A673 (cell line): ENCODE data around the gene RBM20. TPM values are rescaled to one million over a fixed set of nuclear protein-coding genes. Genes with fewer than 3 reads are reported as not detected.
"Not testable (repeated sequence)": the region's sequence is repeated elsewhere in the genome, so short reads cannot be mapped to it uniquely, and the experiment has no call there.

Source experiments
- BruUV-seq: library from RNA; stranded (reverse); fragments of 400-500 nt; replicated peaks from 2 replicates; lab custom pipeline; 2021; lab: Mats Ljungman, UMichigan
- CTCF ChIA-PET: fragments of 300-600 bp; sonication (Branson Sonifier 250); formaldehyde crosslinking; loops from one replicate; lab custom pipeline; 2022; ENCODE audit warnings: antibody characterized with exemption; lab: Charles Lee
- POLR2A ChIA-PET: fragments of 300-600 bp; sonication (Branson Sonifier 250); formaldehyde crosslinking; loops from one replicate; lab custom pipeline; 2022; ENCODE audit warnings: antibody characterized with exemption; ENCODE audit not compliant: low non-redundant PET; lab: Charles Lee
- DNase-seq: peaks from one replicate; pipeline ENCODE4 v3.0.0-alpha.2; 2015; ENCODE audit warnings: low spot score
- H3K27ac ChIP-seq: fragments of 200-600 bp; sonication (generic); 2 replicates; pipeline ENCODE4 v1.5.1; 2016; ENCODE audit warnings: mixed run types, low read depth, mild to moderate bottlenecking, mixed read lengths, antibody characterized with exemption, low read length; ENCODE audit not compliant: poor library complexity, severe bottlenecking
- H3K27me3 ChIP-seq: fragments of 200-600 bp; sonication (generic); replicated peaks from 2 replicates; pipeline ENCODE4 v1.6.1; 2017; ENCODE audit warnings: mixed run types, low read depth, mild to moderate bottlenecking, mixed read lengths, antibody characterized with exemption, low read length; ENCODE audit not compliant: insufficient read depth, poor library complexity
- H3K36me3 ChIP-seq: fragments of 200-600 bp; sonication (generic); 2 replicates; pipeline ENCODE4 v1.6.1; 2016; ENCODE audit warnings: mixed run types, mild to moderate bottlenecking, mixed read lengths, antibody characterized with exemption, low read length; ENCODE audit not compliant: insufficient read depth, poor library complexity, severe bottlenecking
- H3K4me1 ChIP-seq: fragments of 200-600 bp; sonication (generic); 2 replicates; pipeline ENCODE4 v1.6.1; 2017; ENCODE audit warnings: mixed run types, mild to moderate bottlenecking, mixed read lengths, antibody characterized with exemption, low read length; ENCODE audit not compliant: insufficient read depth, poor library complexity, severe bottlenecking
- H3K4me3 ChIP-seq: fragments of 200-600 bp; sonication (generic); 2 replicates; pipeline ENCODE4 v1.5.1; 2016; ENCODE audit warnings: low read depth, mixed run types, mild to moderate bottlenecking, mixed read lengths, low read length; ENCODE audit not compliant: poor library complexity, severe bottlenecking
- H3K9me3 ChIP-seq: fragments of 200-600 bp; sonication (generic); 2 replicates; pipeline ENCODE4 v1.6.1; 2016; ENCODE audit warnings: mixed run types, low read depth, mild to moderate bottlenecking, mixed read lengths, antibody characterized with exemption, low read length; ENCODE audit not compliant: poor library complexity, severe bottlenecking
- CTCF ChIP-seq: fragments of 300-800, 200-600 bp; sonication (generic); conservative IDR thresholded peaks from 2 replicates; pipeline ENCODE4 v1.5.1; 2017; ENCODE audit warnings: low read depth, mild to moderate bottlenecking, antibody characterized with exemption, low read length, moderate library complexity, mixed read lengths
- EZH2 ChIP-seq: fragments of 200-600 bp; sonication (generic); IDR thresholded peaks from 2 replicates; pipeline ENCODE4 v1.6.1; 2017; ENCODE audit warnings: borderline replicate concordance, low read depth, mild to moderate bottlenecking, mixed read lengths, antibody characterized with exemption, low read length; ENCODE audit not compliant: poor library complexity, severe bottlenecking
- intact Hi-C: fragments of 100-400 bp; cut with micrococcal nuclease; formaldehyde crosslinking; loops from one replicate; pipeline ENCODE4 v1.10.0; 2022; ENCODE audit not compliant: unreplicated experiment
- total RNA-seq: library from RNA; stranded (reverse); gene quantifications from 2 replicates; pipeline ENCODE4 v1.2.3, GENCODE V29; 2021

The RBM20 gene
- total RNA-seq, 1 experiment from 2014 or later: 1.3 TPM

- Histone ChIP-seq H3K27ac (no peak overlapping the region), H3K27me3 (no peaks in the 10 kb centered on the region), H3K4me3 (no peak overlapping the region), H3K9me3 (no peaks in the 10 kb centered on the region), H3K4me1 (peaks cover 12% of the 10 kb centered on the region), H3K36me3 (no peaks in the 10 kb centered on the region)
- ChIA-PET POLR2A (no interaction called here), CTCF (no interaction called here)
- DNase-seq: no peak
- TF ChIP-seq EZH2 (no peak), CTCF (no peak)
- intact Hi-C loops: no loop called here
- no TSS peak for BruUV-seq
These were observed 17.2 kb downstream of the RBM20 start for GRCh38 chr10:110661292-110661691.

GRCh38 chr10:110664483-110665420 is 20.6 kb downstream of the RBM20 start:
- H3K27ac ChIP-seq: no peak overlapping the region
- no peaks in the 10 kb centered on the region for H3K36me3 ChIP-seq
- ChIA-PET CTCF (interaction anchor here (1.7 kb wide), 1 partner anchor 16 kb away, joined by 4 read pairs; no protein-coding TSS in a partner anchor), POLR2A (no interaction called here)
- peak; percentile 79 for DNase-seq
- intact Hi-C loops: no loop called here
- BruUV-seq: no TSS peak
- no peaks in the 10 kb centered on the region for H3K9me3 ChIP-seq
- H3K4me1 ChIP-seq: peaks cover 12% of the 10 kb centered on the region
- TF ChIP-seq CTCF: no peak
- no peak for TF ChIP-seq EZH2
- no peaks in the 10 kb centered on the region for H3K27me3 ChIP-seq
- H3K4me3 ChIP-seq: no peak overlapping the region

- BruUV-seq, H3K4me3 ChIP-seq, DNase-seq, POLR2A ChIA-PET, H3K4me1 ChIP-seq, intact Hi-C loops, H3K36me3 ChIP-seq, H3K27me3 ChIP-seq, H3K9me3 ChIP-seq, H3K27ac ChIP-seq: not testable (repeated sequence)
- CTCF ChIA-PET: interaction anchor here (0.7 to 1.7 kb wide), 2 partner anchors 14 to 318 kb away, joined by 3 to 4 read pairs; no protein-coding TSS in a partner anchor
These were observed 22.1 kb downstream of the RBM20 start for GRCh38 chr10:110666259-110666658.
